NCI-H345 treated with DMSO at 0.1 percent for 48 hours (cell line): ENCODE data around the gene NTSR1.

Source experiments
- DNase-seq: peaks from one replicate; lab custom pipeline; 2025; ENCODE audit not compliant: unreplicated experiment; lab: John Stamatoyannopoulos, UW

NTSR1 gene

DNA sequence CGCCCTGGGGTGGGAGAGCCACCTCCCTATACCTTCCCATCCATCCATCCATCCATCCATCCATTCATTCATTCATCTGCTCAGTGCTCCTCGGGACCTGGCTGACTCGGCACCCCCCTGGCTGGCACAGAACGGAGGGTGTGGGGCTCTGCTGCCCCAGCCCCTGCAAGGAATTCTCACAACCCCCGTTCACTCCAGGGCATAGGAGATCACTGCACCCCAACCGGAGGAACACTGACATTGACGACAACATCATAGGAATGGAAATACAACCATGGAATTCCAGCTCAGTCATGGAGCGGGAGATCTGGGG, 59.6 kb downstream of the NTSR1 start:
- no peak for DNase-seq

GRCh38 chr20:62768551-62769287, 60.1 kb downstream of the NTSR1 start:
- no peak for DNase-seq

GRCh38 chr20:62769346-62770071, 60.9 kb downstream of the NTSR1 start:
- no peak for DNase-seq

- no peak for DNase-seq
Measured at GRCh38 chr20:62770111-62770910, 61.7 kb downstream of the NTSR1 start.

DNA sequence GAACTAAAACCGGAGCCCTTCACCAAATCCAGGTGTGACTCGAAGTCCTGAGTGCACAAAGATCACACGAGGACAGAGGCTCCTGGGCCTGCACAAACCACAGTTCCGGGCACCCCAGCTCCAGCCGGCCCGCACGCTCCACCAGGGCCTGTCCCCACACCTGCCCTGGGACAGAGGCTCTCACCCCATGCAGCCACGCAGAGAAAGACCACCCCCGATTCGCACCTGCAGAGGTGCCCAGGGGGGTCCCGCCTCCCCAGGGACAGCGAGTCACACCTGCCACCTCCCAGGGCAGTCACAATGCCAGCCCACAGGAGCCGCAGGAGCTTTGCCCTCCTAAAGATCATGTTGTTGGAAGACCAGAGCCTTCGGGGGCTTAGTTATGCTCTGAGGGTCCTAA, 62.3 kb downstream of the NTSR1 start:
- DNase-seq: no peak

DNA sequence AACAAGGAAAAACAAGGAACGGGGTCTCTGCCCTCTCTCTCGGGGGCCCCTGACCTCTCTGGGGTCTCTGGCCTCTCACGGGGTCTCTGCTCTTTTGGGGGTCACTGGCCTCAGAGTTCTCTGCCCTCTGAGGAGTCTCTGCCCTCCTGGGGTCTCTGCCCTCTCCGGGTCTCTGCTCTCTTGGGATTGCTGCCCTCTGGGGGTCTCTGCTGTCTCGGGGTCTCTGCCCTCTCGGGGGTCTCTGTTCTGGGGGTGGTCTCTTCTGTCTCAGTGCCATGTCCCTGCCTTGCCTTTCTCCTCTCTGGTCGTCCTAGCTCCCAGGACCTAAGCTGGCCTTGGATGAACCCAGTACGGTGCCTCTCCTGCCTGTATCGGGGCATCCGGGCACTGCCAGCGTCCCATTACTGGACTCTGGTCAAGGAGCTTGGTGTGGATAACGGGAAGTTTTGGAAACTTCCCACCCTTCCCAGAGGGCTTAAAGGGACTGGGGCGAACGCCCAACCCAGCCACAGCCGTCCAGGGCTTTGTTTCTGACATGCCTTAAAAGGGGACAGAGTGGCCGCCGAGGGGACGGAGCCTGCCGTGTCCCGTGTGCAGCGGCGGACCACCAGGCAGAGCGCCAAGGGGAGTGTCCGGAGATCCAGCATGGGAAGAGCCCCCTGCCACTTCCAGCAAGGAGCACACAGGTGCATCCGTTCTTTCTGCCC, 62.9 kb downstream of the NTSR1 start:
- no peak for DNase-seq

DNA sequence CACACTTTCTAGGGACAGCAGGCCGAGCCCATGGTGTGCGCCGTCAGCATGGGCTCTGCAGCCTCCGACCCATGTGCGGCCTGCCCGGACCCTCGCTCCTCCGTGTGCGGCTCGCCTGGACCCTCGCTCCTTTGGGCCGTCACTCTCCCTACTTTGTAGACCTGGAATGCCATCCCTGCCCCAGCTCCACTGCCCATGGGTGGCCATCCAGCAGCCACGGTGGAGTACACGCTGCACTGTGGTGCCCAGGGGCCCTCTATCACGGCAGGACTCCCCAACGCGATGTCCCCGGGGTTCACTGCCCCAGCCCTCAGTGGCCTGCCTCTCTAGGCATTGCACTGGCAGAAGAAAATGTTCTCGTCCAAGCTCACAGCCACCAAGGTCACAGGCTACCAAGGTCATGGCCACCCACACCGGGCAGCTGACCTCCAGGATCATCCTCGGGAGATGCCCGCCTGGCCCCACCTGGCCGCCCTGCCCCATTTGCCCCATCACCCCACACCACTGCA, 63.5 kb downstream of the NTSR1 start:
- no peak for DNase-seq

GRCh38 chr20:62772619-62772989, 64.0 kb downstream of the NTSR1 start:
- no peak for DNase-seq

GRCh38 chr20:62772990-62773844, 64.6 kb downstream of the NTSR1 start:
- peak; percentile 93 for DNase-seq

DNA sequence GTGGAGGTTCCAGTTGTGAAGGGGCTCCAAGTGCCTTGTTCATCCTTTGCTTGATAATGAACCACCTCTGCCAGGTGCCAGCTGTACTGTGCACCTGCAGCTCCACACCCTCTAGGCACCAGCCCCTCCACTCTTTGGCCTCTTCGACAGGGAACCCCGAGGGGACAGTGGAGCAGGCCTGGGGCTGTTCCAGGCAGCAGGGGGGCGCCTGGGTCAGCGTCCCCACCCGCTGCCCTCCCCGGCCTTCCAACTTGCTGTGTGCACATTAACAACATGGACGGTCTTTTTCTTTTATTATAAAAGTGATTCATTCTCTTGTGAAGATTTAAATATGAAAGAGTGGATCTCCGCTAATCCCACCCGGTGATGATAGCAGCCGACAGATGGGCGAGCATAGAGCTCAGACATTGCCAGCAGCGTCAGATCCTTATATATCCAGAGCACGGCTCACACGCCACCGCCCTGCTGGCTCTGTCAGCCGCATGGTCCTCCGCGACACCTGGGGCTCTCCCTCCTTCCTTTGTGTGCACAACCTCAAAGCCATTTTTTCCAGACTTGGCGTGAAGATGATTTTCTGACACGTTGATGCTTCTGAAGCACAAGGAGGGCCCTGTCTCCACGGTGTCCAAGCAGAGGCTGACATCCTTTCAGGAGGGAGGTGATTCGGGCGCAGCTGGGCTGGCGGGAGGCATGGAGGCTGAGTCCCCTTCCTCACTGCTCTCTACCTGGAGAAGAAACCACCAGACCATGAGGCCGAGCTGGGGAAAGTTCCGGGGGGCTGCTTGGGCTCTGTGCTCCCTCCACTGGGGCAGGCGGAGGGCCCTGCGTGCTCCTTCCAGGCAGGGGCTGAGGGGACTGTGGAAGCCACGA, 65.4 kb downstream of the NTSR1 start:
- DNase-seq: peak; percentile 93

DNA sequence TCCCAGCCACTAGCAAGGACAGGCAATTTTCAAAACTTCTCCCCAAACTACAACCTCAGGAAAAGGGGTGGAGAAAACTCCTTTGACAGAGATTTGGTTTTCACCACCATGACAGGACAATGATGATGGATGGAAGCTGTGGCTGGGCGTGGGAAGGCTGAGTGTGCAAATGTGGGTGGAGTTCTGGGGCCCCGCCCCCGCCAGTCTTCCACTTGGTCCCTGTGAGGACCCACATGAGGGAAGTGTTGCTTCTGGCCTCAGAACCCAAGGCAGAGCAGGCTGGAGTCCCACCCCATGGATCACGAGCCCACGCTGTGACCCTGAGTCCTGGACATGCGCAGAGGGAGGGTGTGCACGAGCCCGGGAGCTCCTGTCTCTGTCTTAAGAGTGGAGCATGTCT, 66.1 kb downstream of the NTSR1 start:
- DNase-seq: no peak

GRCh38 chr20:62775206-62775605, 66.6 kb downstream of the NTSR1 start:
- DNase-seq: no peak

GRCh38 chr20:62776035-62776691, 67.5 kb downstream of the NTSR1 start:
- DNase-seq: no peak

- no peak for DNase-seq
Measured at GRCh38 chr20:62776692-62777527, 68.3 kb downstream of the NTSR1 start.

DNA sequence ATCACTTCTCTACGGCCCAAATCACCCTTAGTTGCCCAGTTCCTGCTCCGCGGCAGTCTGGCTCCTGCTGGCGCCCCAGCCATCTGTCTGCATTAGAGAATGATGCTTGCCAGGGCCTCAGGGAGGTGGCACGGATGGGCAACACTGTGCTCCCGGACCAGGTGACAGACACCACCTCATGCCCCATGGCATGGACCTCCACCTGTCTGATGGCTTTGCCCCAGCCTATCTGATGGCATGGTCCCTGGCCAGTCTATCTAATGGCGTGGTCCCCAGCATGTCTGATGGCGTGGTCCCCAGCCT, 68.8 kb downstream of the NTSR1 start:
- no peak for DNase-seq

DNA sequence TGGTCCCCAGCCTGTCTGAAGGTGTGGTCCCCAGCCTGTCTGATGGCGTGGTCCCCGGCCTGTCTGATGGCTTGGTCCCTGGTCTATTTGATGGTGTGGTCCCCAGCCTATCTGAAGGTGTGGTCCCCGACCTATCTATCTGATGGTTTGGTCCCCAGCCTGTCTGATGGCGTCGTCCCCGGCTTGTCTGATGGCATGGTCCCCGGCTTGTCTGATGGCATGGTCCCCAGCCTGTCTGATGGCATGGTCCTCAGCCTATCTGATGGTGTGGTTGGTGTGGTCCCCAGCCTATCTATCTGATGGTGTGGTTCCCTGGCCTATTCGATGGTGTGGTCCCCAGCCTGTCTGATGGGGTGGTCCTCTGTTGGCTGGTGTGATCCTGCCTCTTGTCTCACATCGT, 69.4 kb downstream of the NTSR1 start:
- no peak for DNase-seq

DNA sequence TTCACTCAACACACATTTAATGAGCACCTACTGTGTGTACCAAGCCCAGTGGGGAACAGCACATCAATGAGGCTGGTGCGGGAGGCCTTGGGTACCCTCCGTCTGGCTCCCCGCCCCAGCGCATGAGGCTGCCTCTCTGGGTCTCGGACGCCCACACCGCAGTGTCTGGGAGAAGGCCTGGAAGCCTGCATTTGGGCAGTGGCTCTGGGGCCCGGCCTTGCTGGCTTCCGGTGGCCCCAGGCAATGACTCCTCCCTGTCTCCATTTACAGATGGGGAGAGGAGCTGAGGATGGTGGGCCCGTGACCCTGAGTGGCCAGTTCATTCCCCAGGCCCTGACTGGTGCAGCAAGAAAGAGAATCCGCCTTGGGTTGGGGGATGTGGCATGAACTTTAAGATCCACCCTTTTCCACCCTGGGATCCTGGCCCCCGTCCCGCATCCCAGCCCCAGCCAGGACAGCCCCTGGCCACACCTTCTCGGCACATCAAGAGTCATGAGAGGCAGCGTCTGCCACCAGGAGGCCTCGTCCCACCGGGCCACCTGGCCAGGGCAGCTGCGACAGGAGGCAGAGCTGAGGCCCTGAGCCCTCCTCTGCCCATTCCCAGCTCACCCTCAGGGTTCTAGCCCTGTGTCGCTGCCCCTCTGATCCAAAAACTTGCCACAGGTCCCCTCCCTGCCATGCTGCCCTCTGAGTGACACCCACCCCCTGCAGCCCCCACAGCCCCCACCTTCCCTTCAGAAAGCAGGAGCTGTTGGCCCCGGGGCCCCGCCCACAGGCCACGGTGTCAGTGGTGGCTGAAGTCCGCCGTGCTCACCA, 70.2 kb downstream of the NTSR1 start:
- DNase-seq: no peak

- no peak for DNase-seq
Measured at GRCh38 chr20:62779417-62779685, 70.7 kb downstream of the NTSR1 start.
